ENCODE results near the gene GTF2H4. TPM values are rescaled to one million over a fixed set of nuclear protein-coding genes. Genes with fewer than 3 reads are reported as not detected.

GTF2H4 gene
- total RNA-seq, 2 experiments from 2014 or later, result 30.5 to 48.7 TPM

GRCh38 chr6:30895343-30895742 is 12.7 kb upstream of the GTF2H4 start:
- Histone ChIP-seq H3K4me2 (ENCODE audit: low read length) (no peak overlapping the region), H3K9me2 (ENCODE audit: insufficient read depth, low read length) (no peaks in the 10 kb centered on the region), H3K9me3 (ENCODE audit: low read length) (no peaks in the 10 kb centered on the region), H3K27ac (ENCODE audit: low read depth, low read length, poor library complexity, severe bottlenecking) (no peak overlapping the region), H3K79me2 (ENCODE audit: insufficient read depth, low read depth, low read length) (no peaks in the 10 kb centered on the region), H3K4me1 (ENCODE audit: insufficient read depth, low read length, poor library complexity, severe bottlenecking) (no peaks in the 10 kb centered on the region), H4K20me1 (ENCODE audit: insufficient read depth, low read length) (no peaks in the 10 kb centered on the region), H2AFZ (ENCODE audit: low read length) (no peak overlapping the region), H3K36me3 (ENCODE audit: insufficient read depth, low read length) (peaks cover 15% of the 10 kb centered on the region; the same call in 1 of the 2 replicates), H3K4me3 (ENCODE audit: low read depth, low read length, poor library complexity, severe bottlenecking) (no peak overlapping the region)
- no TSS peak for BruUV-seq (replicated peaks)
- CTCF ChIA-PET (ENCODE audit: unreplicated experiment), result no interaction called here
- TF ChIP-seq CTCF (conservative IDR thresholded peaks at IDR 0.05; ENCODE audit: low read length) (no peak), EZH2phosphoT487 (IDR thresholded peaks at IDR 0.05; ENCODE audit: borderline replicate concordance, low read depth, low read length) (no peak)
- no peak for DNase-seq (ENCODE audit: low spot score)
- POLR2A ChIA-PET, result interaction anchor here (1.0 kb wide), 1 partner anchor 12 kb away, joined by 3 read pairs; no protein-coding TSS in a partner anchor
- intact Hi-C loops (cut with micrococcal nuclease; ENCODE audit: unreplicated experiment), result no loop called here

GRCh38 chr6:30896541-30896940 is 11.5 kb upstream of the GTF2H4 start:
- intact Hi-C loops (cut with micrococcal nuclease; ENCODE audit: unreplicated experiment), result no loop called here
- Histone ChIP-seq H4K20me1 (ENCODE audit: insufficient read depth, low read length) (no peaks in the 10 kb centered on the region), H3K36me3 (ENCODE audit: insufficient read depth, low read length) (peaks cover 14% of the 10 kb centered on the region; the same call in 1 of the 2 replicates)

More at GRCh38 chr6:30896541-30896940, 11.5 kb upstream of the GTF2H4 start:
- Histone ChIP-seq H3K27ac (ENCODE audit: low read depth, low read length, poor library complexity, severe bottlenecking) (no peak overlapping the region), H3K79me2 (ENCODE audit: insufficient read depth, low read depth, low read length) (no peaks in the 10 kb centered on the region), H3K4me2 (ENCODE audit: low read length) (no peak overlapping the region), H3K9me3 (ENCODE audit: low read length) (no peaks in the 10 kb centered on the region), H3K4me3 (ENCODE audit: low read depth, low read length, poor library complexity, severe bottlenecking) (no peak overlapping the region), H2AFZ (ENCODE audit: low read length) (no peak overlapping the region), H3K4me1 (ENCODE audit: insufficient read depth, low read length, poor library complexity, severe bottlenecking) (no peaks in the 10 kb centered on the region), H3K9me2 (ENCODE audit: insufficient read depth, low read length) (no peaks in the 10 kb centered on the region)
- POLR2A ChIA-PET, result no interaction called here
- DNase-seq (ENCODE audit: low spot score), result no peak
- no TSS peak for BruUV-seq (replicated peaks)
- CTCF ChIA-PET (ENCODE audit: unreplicated experiment), result interaction anchor here (0.6 to 0.7 kb wide), 2 partner anchors 11 to 12 kb away, joined by 3 read pairs; partner anchors contain the start of gene DDR1
- TF ChIP-seq CTCF (conservative IDR thresholded peaks at IDR 0.05; ENCODE audit: low read length), result no peak
- no peak for TF ChIP-seq EZH2phosphoT487 (IDR thresholded peaks at IDR 0.05; ENCODE audit: borderline replicate concordance, low read depth, low read length)
